T-cell (primary cell): ENCODE results near the gene LINGO4. TPM values are rescaled to one million over a fixed set of nuclear protein-coding genes. Genes with fewer than 3 reads are reported as not detected.

ENCODE experiments used
- ATAC-seq, 4 experiments: fragments of 200-7000 bp in 3 of 4; fragments of 150-1000 bp in 1 of 4; cut with Tn5 transposase; replicated peaks in 1 of 4; 1 replicate in 3 of 4; 2 replicates in 1 of 4; pipeline ENCODE4 v1.10.0; 2021; ENCODE audit warnings: moderate library complexity in 3 of 4, mild to moderate bottlenecking in 2 of 4, moderate number of reproducible peaks in 1 of 4
- CTCF ChIA-PET, 2 donors: fragments of 300-600 bp; sonication (Branson Sonifier 250); formaldehyde crosslinking; loops; one replicate each; lab custom pipeline; 2022; ENCODE audit warnings: antibody characterized with exemption in 2 of 2; lab: Charles Lee
- POLR2A ChIA-PET, 2 donors: fragments of 300-600 bp; sonication (Branson Sonifier 250); formaldehyde crosslinking; loops; one replicate each; lab custom pipeline; 2022; ENCODE audit warnings: antibody characterized with exemption in 2 of 2; lab: Charles Lee
- DNase-seq, 35 experiments: peaks; one replicate each; pipeline versions ENCODE4 v3.0.0 to v3.0.0-alpha.2; 2013 to 2023
- H3K27ac ChIP-seq: one replicate; pipeline ENCODE4 v1.5.1; 2013; ENCODE audit warnings: low read length
- H3K27me3 ChIP-seq, 2 experiments: replicated peaks in 1 of 2; 1 replicate in 1 of 2; 2 replicates in 1 of 2; pipeline versions ENCODE4 v1.6.1 to v1.7.0; 2013; ENCODE audit warnings: low read length in 1 of 2, mixed read lengths in 1 of 2; ENCODE audit not compliant: control insufficient read depth in 2 of 2, insufficient read depth in 2 of 2; ENCODE audit errors: extremely low read depth in 1 of 2
- H3K36me3 ChIP-seq, 2 donors: 1 replicate in 1 of 2; 2 replicates in 1 of 2; pipeline versions ENCODE4 v1.6.1 to v1.7.0; 2013; ENCODE audit warnings: low read length in 1 of 2; ENCODE audit not compliant: control insufficient read depth in 2 of 2, insufficient read depth in 1 of 2; ENCODE audit errors: extremely low read depth in 1 of 2
- H3K4me1 ChIP-seq, 2 experiments: 1 replicate in 1 of 2; 2 replicates in 1 of 2; pipeline versions ENCODE4 v1.6.1 to v1.7.0; 2013; ENCODE audit warnings: low read length in 2 of 2, mixed read lengths in 1 of 2; ENCODE audit not compliant: insufficient read depth in 2 of 2, control insufficient read depth in 1 of 2; ENCODE audit errors: extremely low read depth in 1 of 2
- H3K4me3 ChIP-seq, 2 donors: 1 replicate in 1 of 2; 2 replicates in 1 of 2; pipeline versions ENCODE4 v1.5.1 to v1.7.0; 2013; ENCODE audit warnings: mild to moderate bottlenecking in 2 of 2, low read length in 1 of 2, moderate library complexity in 1 of 2; ENCODE audit not compliant: control insufficient read depth in 1 of 2; ENCODE audit errors: extremely low read depth in 1 of 2
- H3K9me3 ChIP-seq: 2 replicates; pipeline ENCODE4 v1.7.0; 2013
- H3K27ac Mint-ChIP-seq, 2 donors: one replicate each; pipeline ENCODE4 v1.8.0; 2020 to 2021; ENCODE audit warnings: mild to moderate bottlenecking in 2 of 2, mixed read lengths in 2 of 2
- H3K27me3 Mint-ChIP-seq, 2 donors: one replicate each; pipeline ENCODE4 v1.8.0; 2021 to 2022; ENCODE audit warnings: mixed read lengths in 2 of 2
- H3K36me3 Mint-ChIP-seq: one replicate; pipeline ENCODE4 v1.8.0; 2021; ENCODE audit warnings: mixed read lengths
- H3K4me1 Mint-ChIP-seq, 3 donors: one replicate each; pipeline ENCODE4 v1.8.0; 2020 to 2022; ENCODE audit warnings: mixed read lengths in 3 of 3, mild to moderate bottlenecking in 1 of 3
- H3K4me3 Mint-ChIP-seq, 3 donors: one replicate each; pipeline ENCODE4 v1.8.0; 2020 to 2022; ENCODE audit warnings: mild to moderate bottlenecking in 3 of 3, mixed read lengths in 3 of 3, moderate library complexity in 3 of 3
- H3K9me3 Mint-ChIP-seq, 3 donors: one replicate each; pipeline ENCODE4 v1.8.0; 2020 to 2022; ENCODE audit warnings: mixed read lengths in 3 of 3
- WGBS: methylation state at CpG from one replicate; pipeline ENCODE4 v1.1.5; 2013; ENCODE audit warnings: missing lambda C conversion rate; ENCODE audit not compliant: insufficient coverage; 5-methylcytosine and 5-hydroxymethylcytosine counted together
- total RNA-seq, 35 experiments: library from RNA in 6 of 35; stranded (reverse) in 6 of 35; fragments of 120-200 nt in 1 of 35; gene quantifications; one replicate each; pipeline versions ENCODE4 v1.2.1 to v1.2.4 and lab custom pipeline; 2013 to 2026

Gene LINGO4
- total RNA-seq, 5 donors from 2014 or later (not counting 1 experiment from before 2014, with no cell fraction given): 0.25 to 0.40 (median 0.36) TPM; not detected in 2

DNA sequence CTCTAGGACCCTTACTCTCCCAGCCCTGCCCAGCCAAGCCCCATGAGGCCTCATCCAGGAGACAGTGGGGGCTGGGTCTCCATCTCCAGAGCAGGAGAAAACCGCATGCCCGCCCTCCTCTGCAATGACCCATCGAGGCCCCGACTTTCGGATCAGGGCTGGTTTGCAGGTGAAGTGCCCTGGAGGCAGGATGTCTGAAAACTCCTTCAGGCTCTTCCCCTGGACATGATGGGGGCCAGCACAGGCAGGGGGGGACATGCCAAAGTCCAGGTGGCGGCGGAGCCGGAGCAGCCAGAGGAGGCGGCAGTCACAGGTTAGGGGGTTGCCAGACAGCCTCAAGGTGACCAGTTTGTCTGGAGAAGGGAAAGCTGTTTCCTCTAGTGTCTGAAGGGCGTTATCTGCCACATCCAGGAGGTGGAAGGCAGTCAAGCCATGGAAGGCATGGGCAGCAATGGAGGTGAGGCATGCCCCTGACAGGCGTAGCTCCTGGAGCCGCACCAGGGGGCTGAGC, 3.9 kb downstream of the LINGO4 start:
- H3K27ac Mint-ChIP-seq: no peak overlapping the region
- no peak for DNase-seq
- Histone ChIP-seq H3K27me3 (peaks cover 0 to 16% of the 10 kb centered on the region in 2 experiments), H3K27ac (no peak overlapping the region), H3K9me3 (no peaks in the 10 kb centered on the region), H3K4me1 (peaks cover 0 to 11% of the 10 kb centered on the region in 2 experiments), H3K4me3 (no peak overlapping the region), H3K36me3 (peaks cover 0 to 3% of the 10 kb centered on the region in 2 donors)
- peaks cover 0 to 6% of the 10 kb centered on the region in 2 donors for H3K27me3 Mint-ChIP-seq
- no peaks in the 10 kb centered on the region for H3K9me3 Mint-ChIP-seq
- ChIA-PET CTCF (interaction anchor here in 1 of 2 donors (0.5 kb wide), 1 partner anchor 879 kb away, joined by 8 read pairs; no protein-coding TSS in a partner anchor), POLR2A (no interaction called here)
- 91% methylated on average over 12 of the region's 12 CpGs for WGBS
- no peak overlapping the region for H3K4me3 Mint-ChIP-seq
- H3K36me3 Mint-ChIP-seq: peaks cover 5% of the 10 kb centered on the region
- peaks cover 11 to 17% (median 12%) of the 10 kb centered on the region in 3 donors for H3K4me1 Mint-ChIP-seq
- ATAC-seq: no peak

DNA sequence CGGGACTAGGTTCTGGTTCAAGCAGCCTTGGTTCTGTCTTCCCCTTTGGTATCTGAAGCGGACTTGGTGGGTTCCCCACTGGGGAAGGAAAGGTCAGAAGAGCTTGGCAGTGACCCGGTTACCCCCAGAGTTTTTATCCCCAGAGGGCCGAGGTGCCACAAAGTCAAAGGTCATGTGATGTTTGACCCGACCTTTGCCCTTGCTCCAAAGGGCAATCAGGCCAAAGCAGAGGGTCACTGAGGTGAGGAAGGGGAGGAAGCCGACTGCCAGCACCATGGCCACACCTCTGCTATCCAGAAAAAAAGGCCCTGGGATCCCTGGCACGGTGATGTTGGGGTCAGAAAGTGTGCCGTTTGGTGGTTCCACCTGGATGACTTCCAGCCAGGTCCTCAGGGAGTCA, 4.4 kb downstream of the LINGO4 start:
- peaks cover 11 to 17% (median 12%) of the 10 kb centered on the region in 3 donors for H3K4me1 Mint-ChIP-seq
- WGBS: 71% methylated on average over 3 of the region's 8 CpGs
- DNase-seq (no peak), ATAC-seq (no peak)
- CTCF ChIA-PET: interaction anchor here in 1 of 2 donors (1.0 kb wide), 1 partner anchor 195 kb away, joined by 3 read pairs; no protein-coding TSS in a partner anchor
- H3K36me3 ChIP-seq: peaks cover 2 to 3% of the 10 kb centered on the region in 2 donors
- H3K4me3 ChIP-seq: no peak overlapping the region
- no peak overlapping the region for H3K4me3 Mint-ChIP-seq
- H3K4me1 ChIP-seq: peaks cover 0 to 11% of the 10 kb centered on the region in 2 experiments
- POLR2A ChIA-PET: no interaction called here
- H3K36me3 Mint-ChIP-seq: peaks cover 5% of the 10 kb centered on the region
- no peaks in the 10 kb centered on the region for H3K9me3 ChIP-seq
- peaks cover 0 to 6% of the 10 kb centered on the region in 2 donors for H3K27me3 Mint-ChIP-seq
- H3K27ac Mint-ChIP-seq: no peak overlapping the region
- H3K9me3 Mint-ChIP-seq: no peaks in the 10 kb centered on the region
- no peak overlapping the region for H3K27ac ChIP-seq
- H3K27me3 ChIP-seq: peaks cover 0 to 16% of the 10 kb centered on the region in 2 experiments

DNA sequence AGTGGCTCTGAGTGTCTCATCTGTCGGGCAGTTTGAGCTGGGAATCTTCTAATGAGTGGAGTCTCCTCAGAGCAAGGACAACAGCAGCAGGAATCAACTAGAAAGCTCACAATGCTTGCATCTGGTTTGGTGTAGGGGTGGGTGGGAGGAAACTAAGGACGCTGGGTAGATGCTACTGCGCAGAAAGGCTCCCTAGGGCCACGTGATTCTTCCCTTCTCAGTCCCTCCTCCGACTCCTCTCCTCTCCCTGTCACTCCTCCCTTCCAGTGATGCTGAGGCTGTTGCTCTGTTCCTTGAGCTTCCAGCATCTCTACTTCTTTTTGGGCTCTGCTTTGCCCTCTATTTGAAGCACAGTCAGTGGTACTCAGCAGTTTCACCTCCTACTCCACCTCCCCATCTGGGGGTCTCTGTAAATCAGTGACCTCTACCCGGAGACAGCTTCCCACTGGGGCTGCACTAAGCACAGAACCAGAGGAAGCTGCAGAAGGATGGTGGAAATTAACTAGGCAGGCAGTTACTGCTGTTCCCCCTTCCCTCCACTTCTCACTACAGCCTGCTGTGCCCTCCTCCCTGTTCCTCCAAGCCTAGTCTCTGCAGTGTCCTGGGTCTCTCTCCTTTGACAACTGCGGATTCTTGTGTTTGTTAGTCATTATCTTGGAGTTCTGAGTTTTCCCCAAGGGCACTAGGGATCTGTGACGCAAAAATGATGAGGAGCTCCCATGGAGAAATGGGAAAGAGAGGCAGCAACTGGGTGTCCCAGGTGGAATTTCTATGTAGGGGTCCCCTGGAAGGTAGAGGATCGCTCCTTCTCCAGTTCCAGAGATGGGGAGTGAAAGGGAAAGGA, 5.8 kb downstream of the LINGO4 start:
- POLR2A ChIA-PET: interaction anchor here in 1 of 2 donors (0.6 kb wide), 1 partner anchor 230 kb away, joined by 4 read pairs; no protein-coding TSS in a partner anchor
- no peak for DNase-seq
- H3K27ac Mint-ChIP-seq: no peak overlapping the region
- Histone ChIP-seq H3K9me3 (no peaks in the 10 kb centered on the region), H3K4me1 (peaks cover 0 to 11% of the 10 kb centered on the region in 2 experiments), H3K27me3 (peaks cover 0 to 16% of the 10 kb centered on the region in 2 experiments), H3K4me3 (no peak overlapping the region), H3K36me3 (peaks cover 2 to 3% of the 10 kb centered on the region in 2 donors), H3K27ac (no peak overlapping the region)
- peaks cover 0 to 6% of the 10 kb centered on the region in 2 donors for H3K27me3 Mint-ChIP-seq
- 88% methylated on average over 6 of the region's 9 CpGs for WGBS
- no peak overlapping the region for H3K4me3 Mint-ChIP-seq
- peaks cover 6% of the 10 kb centered on the region for H3K36me3 Mint-ChIP-seq
- ATAC-seq: no peak
- CTCF ChIA-PET: no interaction called here
- H3K4me1 Mint-ChIP-seq: peaks cover 11 to 17% (median 12%) of the 10 kb centered on the region in 3 donors
- H3K9me3 Mint-ChIP-seq: no peaks in the 10 kb centered on the region

DNA sequence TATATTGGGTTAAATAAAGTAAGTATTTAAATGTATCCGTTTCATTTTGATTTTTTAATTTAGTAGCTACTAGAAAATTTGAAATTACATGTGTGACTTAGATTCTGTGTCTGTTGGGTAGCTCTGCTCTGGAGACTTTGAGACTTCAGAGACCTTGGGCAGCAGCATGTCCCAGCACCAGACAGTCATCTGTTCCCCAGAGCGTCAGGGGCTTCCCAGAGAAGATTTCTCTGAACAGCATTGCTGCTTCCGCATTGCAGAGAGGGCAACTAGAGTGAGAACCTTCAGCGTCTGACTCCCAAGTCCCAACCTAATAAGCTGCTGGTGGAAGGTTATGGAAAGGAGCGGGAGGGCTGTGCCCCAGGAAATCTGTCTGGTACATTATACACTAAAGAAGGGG, 6.6 kb downstream of the LINGO4 start:
- DNase-seq: no peak
- H3K4me3 Mint-ChIP-seq: no peak overlapping the region
- peaks cover 11 to 17% (median 12%) of the 10 kb centered on the region in 3 donors for H3K4me1 Mint-ChIP-seq
- no peaks in the 10 kb centered on the region for H3K9me3 Mint-ChIP-seq
- no peak for ATAC-seq
- Histone ChIP-seq H3K36me3 (peaks cover 2 to 3% of the 10 kb centered on the region in 2 donors), H3K9me3 (no peaks in the 10 kb centered on the region), H3K27me3 (peaks cover 0 to 16% of the 10 kb centered on the region in 2 experiments), H3K4me1 (peaks cover 0 to 11% of the 10 kb centered on the region in 2 experiments), H3K27ac (no peak overlapping the region), H3K4me3 (no peak overlapping the region)
- ChIA-PET CTCF (interaction anchor here in 1 of 2 donors (0.6 kb wide), 1 partner anchor 83 kb away, joined by 3 read pairs; no protein-coding TSS in a partner anchor), POLR2A (interaction anchor here in 1 of 2 donors (0.6 to 0.9 kb wide), 2 partner anchors 13 to 229 kb away, joined by 3 to 4 read pairs; no protein-coding TSS in a partner anchor)
- no peak overlapping the region for H3K27ac Mint-ChIP-seq
- peaks cover 9% of the 10 kb centered on the region for H3K36me3 Mint-ChIP-seq
- H3K27me3 Mint-ChIP-seq: peaks cover 0 to 6% of the 10 kb centered on the region in 2 donors
- WGBS: 100% methylated on average over 2 of the region's 5 CpGs

DNA sequence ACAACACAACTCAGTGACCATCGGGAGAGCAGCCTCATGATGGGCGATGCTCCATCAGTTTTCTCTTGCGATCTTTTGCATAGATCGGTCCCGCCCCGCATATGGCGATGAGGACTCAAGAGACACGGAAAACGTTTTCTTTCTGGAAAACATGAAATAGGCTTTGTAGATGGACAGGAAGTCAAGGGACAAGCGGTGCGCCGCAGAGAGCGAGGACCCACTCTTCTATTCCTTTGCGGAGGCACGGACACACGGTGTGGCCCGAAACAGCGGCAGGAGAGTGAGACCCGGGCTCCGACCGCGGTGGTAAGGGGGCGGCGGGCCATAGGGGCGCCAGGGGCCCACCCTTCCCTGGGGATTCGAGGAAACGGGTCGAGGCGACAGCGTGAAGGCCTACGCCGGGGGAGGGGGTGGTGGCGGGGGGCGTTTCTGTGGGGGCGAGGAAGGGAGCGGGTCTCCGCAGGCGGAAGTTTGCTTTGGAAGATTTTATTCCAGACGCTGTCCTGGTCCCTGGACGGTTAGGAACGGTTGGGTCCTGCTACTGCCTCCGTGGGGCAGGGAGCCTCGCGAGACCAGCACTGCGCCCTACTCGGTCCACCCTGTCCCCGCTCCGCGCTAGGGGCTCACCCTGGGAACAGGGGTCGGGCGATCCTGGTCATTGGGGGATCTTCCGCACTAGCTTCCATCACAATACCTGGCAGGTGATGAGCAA, 14.1 kb downstream of the LINGO4 start:
- no peaks in the 10 kb centered on the region for H3K27me3 ChIP-seq
- Mint-ChIP-seq H3K36me3 (peaks cover 7% of the 10 kb centered on the region), H3K27me3 (no peaks in the 10 kb centered on the region), H3K4me1 (peaks cover 31 to 40% (median 36%) of the 10 kb centered on the region in 3 donors), H3K4me3 (peak overlapping the region; percentile 92 to 99 (median 98)), H3K9me3 (no peaks in the 10 kb centered on the region), H3K27ac (peak overlapping the region; percentile 82 to 85)
- no peak overlapping the region for H3K27ac ChIP-seq
- POLR2A ChIA-PET: no interaction called here
- H3K4me3 ChIP-seq: peak overlapping the region; percentile 80 to 97
- H3K9me3 ChIP-seq: no peaks in the 10 kb centered on the region
- ATAC-seq (no peak), DNase-seq (peak in 1 of 35 experiments; percentile 14)
- WGBS: 2% methylated on average over 40 of the region's 52 CpGs
- CTCF ChIA-PET: interaction anchor here in 1 of 2 donors (2.0 kb wide), 1 partner anchor 28 kb away, joined by 9 read pairs; the partner anchor contains the start of gene MRPL9
- H3K36me3 ChIP-seq: peaks cover 0 to 2% of the 10 kb centered on the region in 2 donors
- H3K4me1 ChIP-seq: peaks cover 6 to 10% of the 10 kb centered on the region in 2 experiments
